Esophagus (tissue), 2 donors: Measurements from ENCODE around the gene CATSPERB. TPM values are rescaled to one million over a fixed set of nuclear protein-coding genes. Genes with fewer than 3 reads are reported as not detected.

Experiments used
- H3K27ac ChIP-seq, 2 donors: one replicate each; pipeline ENCODE4 v1.5.1; 2013; ENCODE audit warnings: low read depth in 2 of 2, mild to moderate bottlenecking in 2 of 2, inconsistent platforms in 1 of 2, low read length in 1 of 2, moderate library complexity in 1 of 2
- H3K27me3 ChIP-seq, 2 donors: one replicate each; pipeline ENCODE4 v1.6.1; 2013; ENCODE audit warnings: low read length in 2 of 2, control low read depth in 1 of 2, mild to moderate bottlenecking in 1 of 2; ENCODE audit not compliant: insufficient read depth in 2 of 2, control insufficient read depth in 1 of 2
- H3K36me3 ChIP-seq, 2 donors: one replicate each; pipeline ENCODE4 v1.6.1; 2013; ENCODE audit warnings: low read length in 1 of 2; ENCODE audit not compliant: control insufficient read depth in 2 of 2, insufficient read depth in 2 of 2
- H3K4me1 ChIP-seq, 2 donors: one replicate each; pipeline ENCODE4 v1.6.1; 2013; ENCODE audit warnings: low read length in 1 of 2; ENCODE audit not compliant: control insufficient read depth in 2 of 2, insufficient read depth in 2 of 2
- H3K4me3 ChIP-seq, 2 donors: one replicate each; pipeline ENCODE4 v1.5.1; 2013; ENCODE audit warnings: low read length in 2 of 2, mild to moderate bottlenecking in 2 of 2, low read depth in 1 of 2, moderate library complexity in 1 of 2
- H3K9me3 ChIP-seq, 2 donors: one replicate each; pipeline ENCODE4 v1.6.1; 2013; ENCODE audit warnings: mild to moderate bottlenecking in 2 of 2, low read depth in 1 of 2, low read length in 1 of 2, moderate library complexity in 1 of 2; ENCODE audit not compliant: control insufficient read depth in 2 of 2, insufficient read depth in 1 of 2
- WGBS, 2 donors: extraction: QIAGEN DNeasy Blood & Tissue Kit; methylation state at CpG; one replicate each; pipeline ENCODE4 v1.1.7; 2013; 5-methylcytosine and 5-hydroxymethylcytosine counted together
- polyA plus RNA-seq, 2 donors: library from polyadenylated mRNA; stranded (reverse); fragments of 200-250 nt; gene quantifications; one replicate each; pipeline ENCODE4 v1.2.3, GENCODE V29; 2013
- donor health status: healthy with polysubstance abuse.
- donor health status: Bipolar disorder and iron deficiency.

CATSPERB gene
- polyA plus RNA-seq, result under 1 TPM; 0.19 to 0.69 TPM

GRCh38 chr14:91731986-91732385, at the start of gene CATSPERB:
TSS of gene CATSPERB (minus strand) at chr14:91732086. CDS start at chr14:91729479, 2,607 bp downstream.
- no peak within 1 kb of the TSS for H3K4me3 ChIP-seq
- no peak within 1 kb of the TSS for H3K27ac ChIP-seq
- H3K9me3 ChIP-seq, result no peaks in the 10 kb centered on the region
- no peaks in the 10 kb centered on the region for H3K36me3 ChIP-seq
- no peaks in the 10 kb centered on the region for H3K27me3 ChIP-seq
- WGBS, 2 donors, result 95 to 96% methylated on average over 2 of the region's 2 CpGs
- no peaks in the 10 kb centered on the region for H3K4me1 ChIP-seq

GRCh38 chr14:91780452-91780851, 48.6 kb upstream of the CATSPERB start:
- H3K27ac ChIP-seq, result no peak overlapping the region
- no peaks in the 10 kb centered on the region for H3K36me3 ChIP-seq
- 55 to 69% methylated on average over 3 of the region's 3 CpGs for WGBS, 2 donors
- H3K4me3 ChIP-seq, result no peak overlapping the region
- H3K27me3 ChIP-seq, result no peaks in the 10 kb centered on the region
- H3K9me3 ChIP-seq, result no peaks in the 10 kb centered on the region
- no peaks in the 10 kb centered on the region for H3K4me1 ChIP-seq

GRCh38 chr14:91778217-91778616, 46.3 kb upstream of the CATSPERB start:
- 94 to 96% methylated on average over 2 of the region's 2 CpGs for WGBS, 2 donors
- Histone ChIP-seq H3K4me3 (no peak overlapping the region), H3K4me1 (no peaks in the 10 kb centered on the region), H3K9me3 (no peaks in the 10 kb centered on the region), H3K27me3 (no peaks in the 10 kb centered on the region), H3K27ac (no peak overlapping the region), H3K36me3 (no peaks in the 10 kb centered on the region)

GRCh38 chr14:91774140-91775096, 42.5 kb upstream of the CATSPERB start:
- Histone ChIP-seq H3K9me3 (no peaks in the 10 kb centered on the region), H3K27ac (no peak overlapping the region), H3K27me3 (no peaks in the 10 kb centered on the region), H3K4me3 (no peak overlapping the region), H3K36me3 (no peaks in the 10 kb centered on the region), H3K4me1 (no peaks in the 10 kb centered on the region)
- WGBS, 2 donors, result 78 to 82% methylated on average over 5 of the region's 5 CpGs

- Histone ChIP-seq H3K27ac (no peak overlapping the region), H3K27me3 (no peaks in the 10 kb centered on the region), H3K9me3 (no peaks in the 10 kb centered on the region), H3K36me3 (no peaks in the 10 kb centered on the region), H3K4me1 (no peaks in the 10 kb centered on the region), H3K4me3 (no peak overlapping the region)
- 61 to 76% methylated on average over 2 of the region's 2 CpGs for WGBS, 2 donors
Measured at GRCh38 chr14:91770185-91770584, 38.3 kb upstream of the CATSPERB start.

- Histone ChIP-seq H3K4me1 (peaks cover 2% of the 10 kb centered on the region in 2 donors), H3K4me3 (no peak overlapping the region), H3K27me3 (no peaks in the 10 kb centered on the region), H3K27ac (peak overlapping the region; percentile 42 to 49), H3K36me3 (no peaks in the 10 kb centered on the region), H3K9me3 (peaks cover 0 to 6% of the 10 kb centered on the region in 2 donors)
- WGBS, 2 donors, result 29 to 39% methylated on average over 4 of the region's 4 CpGs
Measured at GRCh38 chr14:91755570-91756295, 23.8 kb upstream of the CATSPERB start.

GRCh38 chr14:91754819-91755218, 22.9 kb upstream of the CATSPERB start:
- WGBS, 2 donors, result 12 to 19% methylated on average over 1 of the region's 1 CpG

GRCh38 chr14:91754185-91754584, 22.3 kb upstream of the CATSPERB start:
- 84% methylated on average over 1 of the region's 1 CpG for WGBS, 2 donors

More at GRCh38 chr14:91754819-91755218, 22.9 kb upstream of the CATSPERB start:
- Histone ChIP-seq H3K27me3 (no peaks in the 10 kb centered on the region), H3K4me1 (peaks cover 2% of the 10 kb centered on the region in 2 donors), H3K36me3 (no peaks in the 10 kb centered on the region), H3K27ac (no peak overlapping the region), H3K4me3 (no peak overlapping the region), H3K9me3 (peaks cover 0 to 2% of the 10 kb centered on the region in 2 donors)

GRCh38 chr14:91753501-91754128, 21.7 kb upstream of the CATSPERB start:
- Histone ChIP-seq H3K4me1 (peaks cover 2% of the 10 kb centered on the region in 2 donors), H3K36me3 (no peaks in the 10 kb centered on the region), H3K9me3 (no peaks in the 10 kb centered on the region), H3K27ac (peak overlapping the region in 1 of 2 donors; percentile 71), H3K27me3 (no peaks in the 10 kb centered on the region), H3K4me3 (no peak overlapping the region)
- 75 to 86% methylated on average over 4 of the region's 4 CpGs for WGBS, 2 donors

More at GRCh38 chr14:91754185-91754584, 22.3 kb upstream of the CATSPERB start:
- Histone ChIP-seq H3K4me1 (peaks cover 2% of the 10 kb centered on the region in 2 donors), H3K36me3 (no peaks in the 10 kb centered on the region), H3K27me3 (no peaks in the 10 kb centered on the region), H3K27ac (no peak overlapping the region), H3K9me3 (no peaks in the 10 kb centered on the region), H3K4me3 (no peak overlapping the region)
